ENCODE data around the gene CRYGN. TPM values are rescaled to one million over a fixed set of nuclear protein-coding genes. Genes with fewer than 3 reads are reported as not detected.

The CRYGN gene
- total and polyA plus RNA-seq, 4 donors, result under 0.01 to 0.02 TPM; not detected in 2

DNA sequence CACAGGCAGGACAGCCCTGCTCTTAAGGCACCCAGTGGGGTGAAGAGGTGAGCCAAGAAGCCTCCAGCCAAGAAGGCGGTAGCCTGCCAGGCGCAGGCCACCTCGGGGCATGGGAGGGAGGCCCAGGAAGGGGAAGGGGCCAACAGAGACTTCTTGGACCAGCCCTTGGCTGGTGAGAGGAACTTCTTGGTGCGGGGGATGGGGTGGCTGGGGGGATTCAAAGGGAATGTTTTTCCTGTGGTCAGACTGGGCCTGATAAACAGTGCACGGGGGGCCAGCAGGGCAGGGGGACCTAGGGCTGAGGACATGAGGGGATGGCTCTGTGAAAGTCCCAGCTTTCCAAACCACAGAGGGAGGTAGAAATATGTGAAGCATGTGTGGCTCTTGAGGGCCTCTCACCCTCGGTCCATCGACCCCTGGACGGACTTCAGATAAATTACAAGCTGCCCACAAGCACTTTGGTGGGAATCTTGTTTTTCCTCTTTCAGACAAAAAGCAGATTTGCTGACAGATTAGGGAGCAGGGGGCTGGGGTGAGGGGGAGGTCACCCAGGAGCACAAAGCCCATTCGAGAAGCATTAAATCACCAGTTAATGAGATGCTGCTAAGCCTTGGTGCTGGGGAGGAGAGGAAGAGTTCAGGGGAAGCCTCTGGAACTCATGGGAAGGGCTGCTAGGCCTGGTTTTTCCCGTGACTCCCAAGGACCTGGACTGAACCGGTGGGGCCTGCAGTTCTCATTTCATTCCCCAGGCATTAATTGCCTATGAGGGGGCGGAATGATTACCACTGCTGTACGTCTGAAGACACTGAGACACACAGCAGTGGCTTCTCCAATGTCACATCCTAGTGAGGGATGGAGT is 11.3 kb downstream of the CRYGN start:
- H3K9ac ChIP-seq (ENCODE audit: low read depth in 1 of 2, low read length in 2 of 2), result no peak overlapping the region
- H3K9me3 ChIP-seq (ENCODE audit: control insufficient read depth in 4 of 4, low read length in 3 of 4), result no peaks in the 10 kb centered on the region
- TF ChIP-seq, protein P1, sequence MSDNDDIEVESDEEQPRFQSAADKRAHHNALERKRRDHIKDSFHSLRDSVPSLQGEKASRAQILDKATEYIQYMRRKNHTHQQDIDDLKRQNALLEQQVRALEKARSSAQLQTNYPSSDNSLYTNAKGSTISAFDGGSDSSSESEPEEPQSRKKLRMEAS (IDR thresholded peaks at IDR 0.05), result no peak
- TF ChIP-seq FOXA1 (IDR thresholded peaks at IDR 0.05) (no peak), NR2F2 (IDR thresholded peaks at IDR 0.05) (peak; percentile 79), SP1 (IDR thresholded peaks at IDR 0.05) (peak; percentile 32), RAD21 (IDR thresholded peaks at IDR 0.05) (no peak), EGR1 (IDR thresholded peaks at IDR 0.05; ENCODE audit: low read depth in 2 of 2) (no peak), TAF1 (conservative IDR thresholded peaks at IDR 0.05) (no peak), JUND (IDR thresholded peaks at IDR 0.05) (no peak), HNF4G (IDR thresholded peaks at IDR 0.05) (no peak), FOXA2 (IDR thresholded peaks at IDR 0.05) (no peak), GABPA (IDR thresholded peaks at IDR 0.05 in 1 of 2, conservative IDR thresholded peaks at IDR 0.05 in 1 of 2) (no peak), HNF4A (conservative IDR thresholded peaks at IDR 0.05) (no peak), RXRA (IDR thresholded peaks at IDR 0.05) (peak; percentile 56 to 68)
- TF ChIP-seq, protein P2, sequence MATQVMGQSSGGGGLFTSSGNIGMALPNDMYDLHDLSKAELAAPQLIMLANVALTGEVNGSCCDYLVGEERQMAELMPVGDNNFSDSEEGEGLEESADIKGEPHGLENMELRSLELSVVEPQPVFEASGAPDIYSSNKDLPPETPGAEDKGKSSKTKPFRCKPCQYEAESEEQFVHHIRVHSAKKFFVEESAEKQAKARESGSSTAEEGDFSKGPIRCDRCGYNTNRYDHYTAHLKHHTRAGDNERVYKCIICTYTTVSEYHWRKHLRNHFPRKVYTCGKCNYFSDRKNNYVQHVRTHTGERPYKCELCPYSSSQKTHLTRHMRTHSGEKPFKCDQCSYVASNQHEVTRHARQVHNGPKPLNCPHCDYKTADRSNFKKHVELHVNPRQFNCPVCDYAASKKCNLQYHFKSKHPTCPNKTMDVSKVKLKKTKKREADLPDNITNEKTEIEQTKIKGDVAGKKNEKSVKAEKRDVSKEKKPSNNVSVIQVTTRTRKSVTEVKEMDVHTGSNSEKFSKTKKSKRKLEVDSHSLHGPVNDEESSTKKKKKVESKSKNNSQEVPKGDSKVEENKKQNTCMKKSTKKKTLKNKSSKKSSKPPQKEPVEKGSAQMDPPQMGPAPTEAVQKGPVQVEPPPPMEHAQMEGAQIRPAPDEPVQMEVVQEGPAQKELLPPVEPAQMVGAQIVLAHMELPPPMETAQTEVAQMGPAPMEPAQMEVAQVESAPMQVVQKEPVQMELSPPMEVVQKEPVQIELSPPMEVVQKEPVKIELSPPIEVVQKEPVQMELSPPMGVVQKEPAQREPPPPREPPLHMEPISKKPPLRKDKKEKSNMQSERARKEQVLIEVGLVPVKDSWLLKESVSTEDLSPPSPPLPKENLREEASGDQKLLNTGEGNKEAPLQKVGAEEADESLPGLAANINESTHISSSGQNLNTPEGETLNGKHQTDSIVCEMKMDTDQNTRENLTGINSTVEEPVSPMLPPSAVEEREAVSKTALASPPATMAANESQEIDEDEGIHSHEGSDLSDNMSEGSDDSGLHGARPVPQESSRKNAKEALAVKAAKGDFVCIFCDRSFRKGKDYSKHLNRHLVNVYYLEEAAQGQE (IDR thresholded peaks at IDR 0.05), result no peak
- TF ChIP-seq, protein P3, sequence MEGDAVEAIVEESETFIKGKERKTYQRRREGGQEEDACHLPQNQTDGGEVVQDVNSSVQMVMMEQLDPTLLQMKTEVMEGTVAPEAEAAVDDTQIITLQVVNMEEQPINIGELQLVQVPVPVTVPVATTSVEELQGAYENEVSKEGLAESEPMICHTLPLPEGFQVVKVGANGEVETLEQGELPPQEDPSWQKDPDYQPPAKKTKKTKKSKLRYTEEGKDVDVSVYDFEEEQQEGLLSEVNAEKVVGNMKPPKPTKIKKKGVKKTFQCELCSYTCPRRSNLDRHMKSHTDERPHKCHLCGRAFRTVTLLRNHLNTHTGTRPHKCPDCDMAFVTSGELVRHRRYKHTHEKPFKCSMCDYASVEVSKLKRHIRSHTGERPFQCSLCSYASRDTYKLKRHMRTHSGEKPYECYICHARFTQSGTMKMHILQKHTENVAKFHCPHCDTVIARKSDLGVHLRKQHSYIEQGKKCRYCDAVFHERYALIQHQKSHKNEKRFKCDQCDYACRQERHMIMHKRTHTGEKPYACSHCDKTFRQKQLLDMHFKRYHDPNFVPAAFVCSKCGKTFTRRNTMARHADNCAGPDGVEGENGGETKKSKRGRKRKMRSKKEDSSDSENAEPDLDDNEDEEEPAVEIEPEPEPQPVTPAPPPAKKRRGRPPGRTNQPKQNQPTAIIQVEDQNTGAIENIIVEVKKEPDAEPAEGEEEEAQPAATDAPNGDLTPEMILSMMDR (IDR thresholded peaks at IDR 0.05; ENCODE audit: low read depth, low read length, missing input control), result no peak
- peaks cover 0 to 2% (median 0%) of the 10 kb centered on the region in 4 donors for H3K27me3 ChIP-seq (ENCODE audit: control insufficient read depth in 4 of 4, insufficient read depth in 4 of 4, low read length in 3 of 4)
- H3K4me1 ChIP-seq (ENCODE audit: control insufficient read depth in 4 of 4, insufficient read depth in 4 of 4, low read length in 3 of 4), result no peaks in the 10 kb centered on the region
- 75% methylated on average over 13 of the region's 13 CpGs for WGBS
- H3K27ac ChIP-seq (ENCODE audit: low read depth in 1 of 2, low read length in 2 of 2), result peak overlapping the region in 1 of 2 donors; percentile 44
- no peaks in the 10 kb centered on the region for H3K36me3 ChIP-seq (ENCODE audit: control insufficient read depth in 4 of 4, insufficient read depth in 3 of 4, low read depth in 1 of 4, low read length in 3 of 4)
- no peak for DNase-seq (ENCODE audit: low spot score)
- no peak overlapping the region for H3K4me3 ChIP-seq (ENCODE audit: low read depth in 1 of 3, low read length in 3 of 3)

DNA sequence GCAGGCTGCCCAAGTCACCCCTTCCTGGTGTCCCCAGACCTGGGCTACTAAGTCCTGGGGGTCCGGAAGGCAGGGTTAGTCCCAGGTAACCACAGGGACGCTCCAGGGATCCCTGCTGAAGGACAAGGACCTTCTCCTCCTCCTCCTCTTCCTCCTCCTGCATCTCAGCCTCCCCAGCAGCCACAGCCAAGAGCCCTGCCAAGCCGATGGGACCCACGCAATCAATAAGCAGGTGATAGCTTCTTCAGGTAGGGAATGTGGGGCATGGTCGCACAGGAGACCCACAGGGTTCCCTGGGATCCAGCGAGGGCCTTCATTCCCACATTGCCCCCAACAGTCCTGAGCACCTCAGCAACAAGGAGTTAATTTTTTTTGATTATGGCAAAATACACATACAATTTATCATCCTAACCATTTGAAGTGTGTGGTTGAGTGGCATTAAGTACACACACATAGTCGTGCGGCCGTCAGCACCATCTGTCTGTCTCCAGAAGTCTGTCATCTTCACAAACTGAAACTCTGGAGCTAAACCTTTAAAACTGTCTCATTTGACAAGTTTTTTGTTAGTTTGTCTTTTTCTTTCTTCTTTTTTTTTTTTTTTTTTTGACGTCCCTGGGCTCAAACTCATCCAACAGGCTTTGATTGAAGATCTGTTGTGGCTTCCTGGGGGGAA is 12.1 kb downstream of the CRYGN start:
- H3K27ac ChIP-seq (ENCODE audit: low read depth in 1 of 2, low read length in 2 of 2), result peak overlapping the region; percentile 35 to 37
- TF ChIP-seq RXRA (IDR thresholded peaks at IDR 0.05), result no peak
- TF ChIP-seq SP1 (IDR thresholded peaks at IDR 0.05), result no peak
- no peak for TF ChIP-seq EGR1 (IDR thresholded peaks at IDR 0.05; ENCODE audit: low read depth in 2 of 2)
- TF ChIP-seq HNF4A (conservative IDR thresholded peaks at IDR 0.05), result no peak
- TF ChIP-seq, protein P3 (IDR thresholded peaks at IDR 0.05; ENCODE audit: low read depth, low read length, missing input control), result no peak
- TF ChIP-seq, protein P2 (IDR thresholded peaks at IDR 0.05), result no peak
- no peak for TF ChIP-seq NR2F2 (IDR thresholded peaks at IDR 0.05)
- TF ChIP-seq, protein P4, sequence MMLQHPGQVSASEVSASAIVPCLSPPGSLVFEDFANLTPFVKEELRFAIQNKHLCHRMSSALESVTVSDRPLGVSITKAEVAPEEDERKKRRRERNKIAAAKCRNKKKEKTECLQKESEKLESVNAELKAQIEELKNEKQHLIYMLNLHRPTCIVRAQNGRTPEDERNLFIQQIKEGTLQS (IDR thresholded peaks at IDR 0.05), result no peak
- no peak for TF ChIP-seq YY1 (IDR thresholded peaks at IDR 0.05)
- no peak for TF ChIP-seq TAF1 (conservative IDR thresholded peaks at IDR 0.05)
- no peak for TF ChIP-seq RAD21 (IDR thresholded peaks at IDR 0.05)
- TF ChIP-seq, protein P1 (IDR thresholded peaks at IDR 0.05), result no peak

More for the DNA sequence above, 12.1 kb downstream of the CRYGN start:
- no peaks in the 10 kb centered on the region for H3K36me3 ChIP-seq (ENCODE audit: control insufficient read depth in 4 of 4, insufficient read depth in 3 of 4, low read depth in 1 of 4, low read length in 3 of 4)
- H3K9ac ChIP-seq (ENCODE audit: low read depth in 1 of 2, low read length in 2 of 2), result no peak overlapping the region
- H3K4me1 ChIP-seq (ENCODE audit: control insufficient read depth in 4 of 4, insufficient read depth in 4 of 4, low read length in 3 of 4), result no peaks in the 10 kb centered on the region
- 73% methylated on average over 10 of the region's 10 CpGs for WGBS
- H3K27me3 ChIP-seq (ENCODE audit: control insufficient read depth in 4 of 4, insufficient read depth in 4 of 4, low read length in 3 of 4), result peaks cover 0 to 2% (median 0%) of the 10 kb centered on the region in 4 donors
- no peak overlapping the region for H3K4me3 ChIP-seq (ENCODE audit: low read depth in 1 of 3, low read length in 3 of 3)
- no peaks in the 10 kb centered on the region for H3K9me3 ChIP-seq (ENCODE audit: control insufficient read depth in 4 of 4, low read length in 3 of 4)
- no peak for DNase-seq (ENCODE audit: low spot score)

All from liver (tissue), 9 donors.